DLD1 (cell line): ENCODE data around the gene GPR158.

ENCODE experiments used
- in situ Hi-C: cut with HindIII; loops from 2 replicates; pipeline ENCODE4 v1.10.0; 2017; ENCODE audit warnings: low sequenced_read_pairs

GPR158 gene

DNA sequence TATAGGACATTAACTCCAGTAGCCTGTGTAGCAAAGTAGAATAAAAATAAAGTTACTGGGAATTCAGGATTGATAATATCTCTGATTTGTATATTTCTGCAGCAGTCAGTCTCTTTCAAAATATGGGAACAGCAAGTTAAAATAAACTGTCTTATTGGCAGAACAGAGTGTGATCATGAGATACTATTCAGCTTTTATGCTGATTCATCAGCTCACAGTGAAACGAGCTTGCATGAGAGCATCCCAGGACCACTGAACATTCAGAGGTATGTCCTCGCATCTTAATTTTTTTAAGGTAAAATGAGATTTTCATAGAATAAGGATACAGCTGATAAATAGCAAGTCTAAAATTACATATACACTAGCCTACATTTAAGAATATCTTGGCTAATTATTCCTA lies 476.7 kb downstream of the GPR158 start:
- in situ Hi-C loops: no loop called here
